GM19043 (cell line): ENCODE data around the gene HOXC5.

Experiments used
- ATAC-seq: cut with Tn5 transposase; IDR thresholded peaks from one replicate; pipeline ENCODE4 v1.9.1; 2021; ENCODE audit warnings: low read depth; ENCODE audit not compliant: unreplicated experiment

Gene HOXC5

GRCh38 chr12:54045401-54045800 is 12.6 kb downstream of the HOXC5 start:
- ATAC-seq: no peak

DNA sequence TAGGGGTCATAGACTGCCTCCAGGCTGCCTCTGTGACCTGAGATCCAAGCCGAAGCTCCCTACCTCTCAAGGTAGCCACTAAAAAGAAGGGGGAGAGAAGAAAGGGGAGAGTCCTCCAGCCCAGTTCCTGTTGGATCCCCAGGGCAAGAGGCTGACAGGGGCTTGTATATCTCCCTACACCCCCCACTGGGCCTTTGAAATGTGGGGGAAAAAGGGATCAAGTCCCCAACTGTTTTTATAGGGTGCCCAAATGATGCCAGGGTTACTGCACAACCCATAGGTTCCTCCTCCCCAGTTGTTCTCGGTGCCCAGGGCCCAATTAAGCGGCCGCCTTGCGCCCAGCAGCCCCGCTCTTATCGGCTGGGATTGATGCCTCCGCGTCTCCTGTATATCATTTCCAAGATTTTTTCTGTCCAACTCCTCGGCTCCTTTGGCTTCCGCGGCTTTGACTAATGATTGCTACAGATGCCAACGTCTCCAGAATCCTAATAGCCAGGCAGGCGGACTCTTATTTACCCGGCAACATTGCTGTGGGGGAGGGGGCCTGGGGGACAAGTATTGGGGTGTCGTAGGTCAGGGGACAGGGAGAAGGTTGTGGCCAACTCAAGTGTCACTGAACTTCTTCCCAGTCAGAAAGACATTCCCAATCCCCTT is 13.1 kb downstream of the HOXC5 start:
- ATAC-seq: no peak

DNA sequence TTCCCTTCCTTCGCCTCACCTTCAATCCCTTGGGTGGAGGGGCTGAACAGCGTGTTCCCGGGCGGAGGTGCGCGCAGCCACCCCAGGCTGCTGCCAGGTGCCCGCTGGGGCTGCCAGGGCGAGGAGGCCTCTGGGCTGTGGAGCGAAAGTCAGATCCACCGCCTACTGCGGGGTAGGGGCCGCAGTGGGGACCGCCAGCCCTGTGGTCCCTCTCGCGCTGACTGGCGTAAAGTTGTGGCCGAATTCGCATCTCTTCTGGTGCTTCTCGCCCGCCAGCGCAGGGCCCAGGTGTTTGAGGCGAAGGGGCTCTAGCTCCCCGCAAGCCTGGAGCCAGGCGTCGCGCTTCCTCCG is 13.9 kb downstream of the HOXC5 start:
- ATAC-seq: no peak

GRCh38 chr12:54047160-54047963 is 14.5 kb downstream of the HOXC5 start:
- ATAC-seq: no peak

DNA sequence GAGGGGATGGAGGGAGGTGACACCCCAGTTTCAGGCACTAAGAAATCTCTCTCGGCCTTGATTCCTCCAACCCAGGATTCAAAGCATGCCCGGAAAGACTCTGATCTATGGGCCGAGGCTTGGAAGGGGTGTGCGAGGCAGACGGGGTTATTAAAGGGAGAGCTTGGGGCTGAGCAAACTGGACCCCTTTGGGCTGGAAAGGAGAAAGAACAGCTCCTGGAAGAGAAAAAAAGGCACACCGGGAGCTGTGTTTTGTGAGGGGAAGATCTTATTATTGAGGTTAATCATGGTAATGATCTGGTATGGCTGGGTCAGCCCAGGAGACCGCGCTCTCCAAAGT is 15.1 kb downstream of the HOXC5 start:
- ATAC-seq: no peak

DNA sequence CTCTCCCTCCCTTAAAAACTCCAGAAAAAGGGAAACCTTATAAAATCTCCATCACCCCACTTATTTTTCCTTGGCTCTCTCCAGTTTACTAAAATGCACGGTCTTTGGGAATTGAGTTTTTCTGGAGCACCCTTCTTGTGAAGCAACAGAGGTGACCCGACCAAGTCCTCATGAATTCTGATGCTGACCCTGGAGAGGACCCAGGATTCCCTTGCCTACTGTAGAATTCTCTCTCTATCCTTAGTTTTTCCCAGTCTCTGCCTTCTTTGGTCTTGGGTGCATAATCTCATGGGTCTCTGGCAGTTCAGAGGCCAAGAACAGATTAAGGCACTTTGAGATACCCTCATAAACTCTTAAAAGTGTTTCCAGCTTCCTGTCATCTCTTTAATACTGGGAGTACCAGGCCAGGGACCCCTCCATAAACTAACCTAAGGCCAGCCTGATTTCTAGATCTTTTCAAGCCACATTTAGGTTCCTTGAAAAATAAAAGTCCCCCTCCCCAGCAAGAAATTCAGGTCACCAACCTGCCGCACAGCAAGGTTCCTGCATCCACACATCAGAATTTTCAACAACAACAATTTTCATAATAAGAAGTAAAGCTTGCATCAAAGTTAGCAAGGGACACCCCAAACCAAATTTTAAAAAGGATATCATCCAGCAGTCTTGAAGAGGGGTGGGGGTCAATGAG is 15.7 kb downstream of the HOXC5 start:
- ATAC-seq: no peak

GRCh38 chr12:54049108-54049507 is 16.3 kb downstream of the HOXC5 start:
- ATAC-seq: no peak

DNA sequence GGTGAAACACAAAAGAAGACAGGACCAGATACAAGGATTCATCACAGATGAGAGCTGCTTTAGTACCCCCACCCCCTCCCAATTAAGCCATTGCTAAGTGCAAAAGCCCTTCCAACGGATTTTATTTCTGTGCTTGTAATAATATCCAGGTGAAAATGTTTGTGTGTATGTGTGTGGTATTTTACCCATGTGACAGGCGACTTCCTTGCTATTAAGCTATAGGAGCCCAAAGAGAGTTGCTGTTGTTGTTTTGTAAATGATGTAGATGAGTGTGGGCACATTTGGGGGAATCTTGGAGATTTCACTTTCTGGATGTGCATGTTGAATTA is 17.6 kb downstream of the HOXC5 start:
- no peak for ATAC-seq

DNA sequence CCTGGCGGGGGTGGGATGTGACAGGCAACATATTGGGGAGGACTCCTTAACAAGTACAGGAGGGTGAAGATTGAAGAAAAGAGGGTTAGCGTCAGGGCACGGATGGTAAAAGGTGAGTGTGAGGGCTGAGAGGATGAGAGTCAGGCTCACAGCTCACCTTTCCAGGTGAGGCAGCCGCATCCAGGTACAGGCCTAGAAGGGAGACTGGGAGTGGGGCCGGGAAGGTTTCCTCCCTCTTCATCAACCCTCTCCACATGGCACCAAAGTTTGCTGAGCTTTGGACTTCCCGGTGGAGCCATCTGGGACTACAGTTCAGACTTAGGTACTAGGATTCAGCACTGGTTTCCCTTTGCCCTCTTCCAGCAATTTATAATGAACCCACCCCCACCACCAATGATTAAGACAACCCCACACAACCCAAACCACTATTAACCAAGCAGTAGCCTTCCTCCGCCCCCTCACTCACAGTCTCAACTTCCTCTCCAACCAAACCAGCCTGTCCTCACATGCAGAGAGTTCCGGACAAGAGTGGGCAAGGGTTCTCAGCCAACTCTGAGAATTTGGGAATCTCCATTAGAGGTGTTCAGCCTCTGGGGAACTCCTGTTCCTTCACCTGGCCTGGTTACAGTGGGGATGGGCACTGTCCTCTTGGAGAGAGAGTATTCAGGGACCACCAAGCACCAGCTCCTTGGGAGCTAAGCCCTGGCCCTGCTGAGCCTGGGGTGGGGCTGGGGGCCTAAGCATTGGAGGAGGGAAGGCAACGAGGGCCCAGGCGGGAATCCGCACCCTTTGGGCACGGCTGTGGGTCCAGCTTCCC is 18.4 kb downstream of the HOXC5 start:
- ATAC-seq: no peak

GRCh38 chr12:54051874-54052437 is 19.1 kb downstream of the HOXC5 start:
- ATAC-seq: no peak

- ATAC-seq: no peak
Observed at GRCh38 chr12:54052438-54053002, 19.7 kb downstream of the HOXC5 start.

- peak; percentile 59 for ATAC-seq
Observed at GRCh38 chr12:54053003-54053750, 20.3 kb downstream of the HOXC5 start.

DNA sequence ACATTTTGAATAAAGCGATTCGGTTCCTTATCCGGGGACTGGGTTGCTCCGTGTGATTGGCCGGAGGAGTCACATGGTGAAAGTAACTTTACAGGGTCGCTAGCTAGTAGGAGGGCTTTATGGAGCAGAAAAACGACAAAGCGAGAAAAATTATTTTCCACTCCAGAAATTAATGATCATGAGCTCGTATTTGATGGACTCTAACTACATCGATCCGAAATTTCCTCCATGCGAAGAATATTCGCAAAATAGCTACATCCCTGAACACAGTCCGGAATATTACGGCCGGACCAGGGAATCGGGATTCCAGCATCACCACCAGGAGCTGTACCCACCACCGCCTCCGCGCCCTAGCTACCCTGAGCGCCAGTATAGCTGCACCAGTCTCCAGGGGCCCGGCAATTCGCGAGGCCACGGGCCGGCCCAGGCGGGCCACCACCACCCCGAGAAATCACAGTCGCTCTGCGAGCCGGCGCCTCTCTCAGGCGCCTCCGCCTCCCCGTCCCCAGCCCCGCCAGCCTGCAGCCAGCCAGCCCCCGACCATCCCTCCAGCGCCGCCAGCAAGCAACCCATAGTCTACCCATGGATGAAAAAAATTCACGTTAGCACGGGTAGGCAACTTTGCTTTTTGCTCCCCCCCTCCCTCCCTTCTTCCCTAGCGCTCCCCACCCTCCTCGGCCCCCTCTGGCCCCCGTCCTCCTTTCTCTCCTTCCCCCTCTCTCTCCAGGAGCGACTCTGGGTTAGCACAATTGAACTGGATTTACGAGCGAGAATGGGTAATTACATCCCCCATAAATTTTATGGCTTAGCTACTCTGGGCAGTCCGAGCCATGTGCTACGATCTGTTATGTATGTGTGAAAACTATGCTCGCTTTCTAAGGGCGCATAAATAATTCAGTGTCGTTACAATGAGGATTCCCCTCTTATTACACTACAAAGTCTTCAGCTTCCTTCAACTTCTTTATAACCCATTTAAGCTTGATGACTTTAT is 21.2 kb downstream of the HOXC5 start, which contains the start of gene HOXC4:
Gene HOXC4 (plus strand): TSS at position 85 of the 991 bp plus-strand sequence. CDS start 88 bp downstream, at position 173.
- peak; percentile 35 for ATAC-seq

DNA sequence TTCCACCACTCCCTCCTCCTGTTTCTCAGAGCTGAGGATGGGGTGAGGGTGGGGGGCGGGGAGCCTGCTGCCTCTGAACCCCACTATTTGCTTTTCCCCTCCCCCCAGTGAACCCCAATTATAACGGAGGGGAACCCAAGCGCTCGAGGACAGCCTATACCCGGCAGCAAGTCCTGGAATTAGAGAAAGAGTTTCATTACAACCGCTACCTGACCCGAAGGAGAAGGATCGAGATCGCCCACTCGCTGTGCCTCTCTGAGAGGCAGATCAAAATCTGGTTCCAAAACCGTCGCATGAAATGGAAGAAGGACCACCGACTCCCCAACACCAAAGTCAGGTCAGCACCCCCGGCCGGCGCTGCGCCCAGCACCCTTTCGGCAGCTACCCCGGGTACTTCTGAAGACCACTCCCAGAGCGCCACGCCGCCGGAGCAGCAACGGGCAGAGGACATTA is 21.9 kb downstream of the HOXC5 start:
- no peak for ATAC-seq

DNA sequence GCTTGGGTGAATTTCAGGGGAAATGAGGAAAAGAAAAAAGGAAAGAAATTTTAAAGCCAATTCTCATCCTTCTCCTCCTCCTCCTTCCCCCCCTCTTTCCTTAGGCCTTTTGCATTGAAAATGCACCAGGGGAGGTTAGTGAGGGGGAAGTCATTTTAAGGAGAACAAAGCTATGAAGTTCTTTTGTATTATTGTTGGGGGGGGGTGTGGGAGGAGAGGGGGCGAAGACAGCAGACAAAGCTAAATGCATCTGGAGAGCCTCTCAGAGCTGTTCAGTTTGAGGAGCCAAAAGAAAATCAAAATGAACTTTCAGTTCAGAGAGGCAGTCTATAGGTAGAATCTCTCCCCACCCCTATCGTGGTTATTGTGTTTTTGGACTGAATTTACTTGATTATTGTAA is 22.7 kb downstream of the HOXC5 start:
- ATAC-seq: no peak

DNA sequence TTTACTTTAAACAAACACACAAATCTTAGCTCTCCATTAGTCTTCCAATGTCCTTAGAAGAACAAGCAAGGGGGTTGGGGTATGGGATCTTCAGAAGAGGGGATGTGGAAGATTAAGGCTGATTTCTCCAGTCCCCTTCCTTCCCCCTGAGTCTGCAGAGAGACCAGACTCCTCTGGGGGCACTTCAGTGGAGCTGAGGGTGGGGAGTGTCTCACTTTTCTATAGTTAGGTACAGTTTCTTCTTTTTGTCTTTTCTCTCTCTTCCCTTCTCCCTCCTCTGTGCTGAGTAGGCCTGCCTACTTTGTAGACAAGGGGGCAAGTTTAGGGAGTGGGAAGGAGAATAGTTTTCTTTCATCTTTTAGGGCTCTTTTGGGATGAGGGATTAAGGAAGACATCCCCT is 23.3 kb downstream of the HOXC5 start:
- no peak for ATAC-seq

- ATAC-seq: no peak
Observed at GRCh38 chr12:54058128-54058768, 25.4 kb downstream of the HOXC5 start.

DNA sequence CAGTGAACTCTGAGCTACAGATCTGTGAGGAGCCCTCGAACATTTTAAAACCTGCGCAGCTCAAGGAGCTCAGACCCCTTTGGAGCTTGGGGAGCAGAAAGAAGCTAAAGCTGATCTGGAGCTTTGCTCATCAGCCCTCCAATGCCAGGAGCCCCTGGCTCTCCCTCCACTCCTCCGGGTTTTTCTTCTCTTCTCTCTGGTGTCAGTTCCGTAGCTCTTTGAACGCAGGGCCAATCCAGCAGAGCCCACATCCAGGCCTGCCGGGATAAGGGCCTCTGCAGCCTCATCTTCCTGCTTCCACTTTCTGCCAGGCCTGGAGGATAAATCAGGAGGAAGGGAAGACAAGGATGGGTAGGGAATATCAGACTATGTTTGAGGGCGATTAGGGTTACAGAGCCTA is 26.8 kb downstream of the HOXC5 start:
- ATAC-seq: no peak
